Right atrium auricular region (tissue), 2 donors: ENCODE measurements around the gene NRG4. TPM values are rescaled to one million over a fixed set of nuclear protein-coding genes. Genes with fewer than 3 reads are reported as not detected.

ENCODE experiments used
- DNase-seq: peaks from one replicate; pipeline ENCODE4 v3.0.0-alpha.2; 2019; ENCODE audit warnings: low spot score
- H3K27ac ChIP-seq, 2 donors: fragments of 200-600 bp; sonication (generic); 1 replicate in 1 of 2; 2 replicates in 1 of 2; pipeline ENCODE4 v1.5.1; 2016 to 2019
- H3K27me3 ChIP-seq, 2 donors: fragments of 200-600 bp; sonication (generic); one replicate each; pipeline versions ENCODE4 v1.5.1 to v1.6.0; 2017 to 2019
- H3K36me3 ChIP-seq: fragments of 200-600 bp; sonication (generic); one replicate; pipeline ENCODE4 v1.5.1; 2016
- H3K4me1 ChIP-seq, 2 donors: fragments of 200-600 bp; sonication (generic); one replicate each; pipeline versions ENCODE4 v1.5.1 to v1.6.0; 2017 to 2019
- H3K4me3 ChIP-seq, 2 donors: fragments of 200-600 bp; sonication (generic); 1 replicate in 1 of 2; 2 replicates in 1 of 2; pipeline ENCODE4 v1.5.1; 2017 to 2019; ENCODE audit warnings: mild to moderate bottlenecking in 1 of 2, moderate library complexity in 1 of 2
- H3K9me3 ChIP-seq, 2 donors: fragments of 200-600 bp; sonication (generic); one replicate each; pipeline ENCODE4 v1.5.1; 2019
- total RNA-seq, 2 donors: library from RNA; depleted of rRNA; stranded (reverse); fragments of >200 nt; gene quantifications; one replicate each; pipeline ENCODE4 v1.1.0, GENCODE V29; 2016
- TF ChIP-seq, protein P1 (sequence below), 2 donors: fragments of 200-600 bp; sonication (generic); IDR thresholded peaks; one replicate each; pipeline ENCODE4 v1.5.1; 2019; ENCODE audit warnings: antibody characterized with exemption in 2 of 2

The NRG4 gene
- total RNA-seq, 2 donors from 2014 or later, result 0.63 to 1.1 TPM

GRCh38 chr15:75943713-75944215, 68.5 kb downstream of the NRG4 start:
- Histone ChIP-seq H3K9me3 (no peaks in the 10 kb centered on the region), H3K27me3 (no peaks in the 10 kb centered on the region), H3K4me3 (no peak overlapping the region), H3K4me1 (no peaks in the 10 kb centered on the region), H3K36me3 (no peaks in the 10 kb centered on the region), H3K27ac (no peak overlapping the region)
- TF ChIP-seq, protein P1, sequence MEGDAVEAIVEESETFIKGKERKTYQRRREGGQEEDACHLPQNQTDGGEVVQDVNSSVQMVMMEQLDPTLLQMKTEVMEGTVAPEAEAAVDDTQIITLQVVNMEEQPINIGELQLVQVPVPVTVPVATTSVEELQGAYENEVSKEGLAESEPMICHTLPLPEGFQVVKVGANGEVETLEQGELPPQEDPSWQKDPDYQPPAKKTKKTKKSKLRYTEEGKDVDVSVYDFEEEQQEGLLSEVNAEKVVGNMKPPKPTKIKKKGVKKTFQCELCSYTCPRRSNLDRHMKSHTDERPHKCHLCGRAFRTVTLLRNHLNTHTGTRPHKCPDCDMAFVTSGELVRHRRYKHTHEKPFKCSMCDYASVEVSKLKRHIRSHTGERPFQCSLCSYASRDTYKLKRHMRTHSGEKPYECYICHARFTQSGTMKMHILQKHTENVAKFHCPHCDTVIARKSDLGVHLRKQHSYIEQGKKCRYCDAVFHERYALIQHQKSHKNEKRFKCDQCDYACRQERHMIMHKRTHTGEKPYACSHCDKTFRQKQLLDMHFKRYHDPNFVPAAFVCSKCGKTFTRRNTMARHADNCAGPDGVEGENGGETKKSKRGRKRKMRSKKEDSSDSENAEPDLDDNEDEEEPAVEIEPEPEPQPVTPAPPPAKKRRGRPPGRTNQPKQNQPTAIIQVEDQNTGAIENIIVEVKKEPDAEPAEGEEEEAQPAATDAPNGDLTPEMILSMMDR (IDR thresholded peaks at IDR 0.05), result no peak
- no peak for DNase-seq

GRCh38 chr15:75943246-75943645, 69.0 kb downstream of the NRG4 start:
- no peak for DNase-seq
- TF ChIP-seq, protein P1 (IDR thresholded peaks at IDR 0.05), result no peak
- Histone ChIP-seq H3K36me3 (no peaks in the 10 kb centered on the region), H3K4me3 (no peak overlapping the region), H3K27me3 (no peaks in the 10 kb centered on the region), H3K27ac (no peak overlapping the region), H3K9me3 (no peaks in the 10 kb centered on the region), H3K4me1 (no peaks in the 10 kb centered on the region)

- DNase-seq, result no peak
- H3K9me3 ChIP-seq, result no peaks in the 10 kb centered on the region
- H3K27ac ChIP-seq, result no peak overlapping the region
- H3K36me3 ChIP-seq, result no peaks in the 10 kb centered on the region
- H3K27me3 ChIP-seq, result no peaks in the 10 kb centered on the region
- TF ChIP-seq, protein P1 (IDR thresholded peaks at IDR 0.05), result no peak
- no peaks in the 10 kb centered on the region for H3K4me1 ChIP-seq
- H3K4me3 ChIP-seq, result no peak overlapping the region
Measured at GRCh38 chr15:75942464-75942863, 69.8 kb downstream of the NRG4 start.

GRCh38 chr15:75930866-75931265, 81.4 kb downstream of the NRG4 start:
- Histone ChIP-seq H3K36me3 (peaks cover 19% of the 10 kb centered on the region), H3K9me3 (no peaks in the 10 kb centered on the region), H3K27me3 (no peaks in the 10 kb centered on the region), H3K27ac (no peak overlapping the region), H3K4me1 (no peaks in the 10 kb centered on the region), H3K4me3 (no peak overlapping the region)
- TF ChIP-seq, protein P1 (IDR thresholded peaks at IDR 0.05), result no peak
- DNase-seq, result no peak

DNA sequence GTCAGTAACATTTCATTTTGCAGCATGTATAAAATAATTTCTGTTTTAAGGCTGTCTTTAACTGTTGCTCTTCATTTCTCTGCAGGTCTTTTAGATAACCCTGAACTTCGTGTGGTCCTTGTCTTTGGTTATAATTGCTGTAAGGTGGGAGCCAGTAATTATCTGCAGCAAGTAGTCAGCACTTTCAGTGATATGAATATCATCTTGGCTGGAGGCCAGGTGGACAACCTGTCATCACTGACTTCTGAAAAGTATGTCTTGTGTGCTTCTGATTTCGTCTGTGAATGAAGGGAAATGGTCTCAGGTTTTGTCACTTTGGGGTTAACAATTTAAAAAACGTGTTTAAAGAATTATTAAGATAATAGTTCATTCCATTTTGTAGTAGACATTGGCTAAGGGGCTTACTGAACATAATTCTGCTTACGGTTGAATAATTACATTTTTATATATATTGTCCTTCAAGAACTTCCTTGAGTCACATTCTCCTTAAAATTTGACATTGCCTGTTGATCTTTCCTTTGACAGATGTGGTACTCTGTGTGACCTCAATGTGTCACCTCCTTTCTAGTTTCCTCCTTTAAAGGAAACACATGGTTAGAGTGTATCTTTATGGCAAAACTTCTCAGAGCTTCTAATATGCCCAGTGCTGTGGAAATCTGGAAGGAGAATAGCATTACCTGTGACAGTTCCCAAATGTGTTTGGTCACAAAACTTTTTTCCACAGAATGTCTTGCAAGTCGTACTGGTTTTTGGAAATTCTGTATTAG, 82.2 kb downstream of the NRG4 start:
- TF ChIP-seq, protein P1 (IDR thresholded peaks at IDR 0.05), result no peak
- peaks cover 15% of the 10 kb centered on the region for H3K36me3 ChIP-seq

More for the DNA sequence above, 82.2 kb downstream of the NRG4 start:
- DNase-seq, result no peak
- Histone ChIP-seq H3K27me3 (no peaks in the 10 kb centered on the region), H3K4me1 (peaks cover 0 to 9% of the 10 kb centered on the region in 2 donors), H3K27ac (no peak overlapping the region), H3K9me3 (no peaks in the 10 kb centered on the region), H3K4me3 (no peak overlapping the region)
